Brain microvascular endothelial cell (primary cell): ENCODE measurements around the gene NUSAP1.
"Not testable (repeated sequence)": the region's sequence is repeated elsewhere in the genome, so short reads cannot be mapped to it uniquely, and the experiment has no call there.

Source experiments
- DNase-seq: peaks from one replicate; pipeline ENCODE4 v3.0.0-alpha.2; 2020
- H3K27ac ChIP-seq: fragments of 250-450 bp; sonication (Bioruptor Pico); 2 replicates; pipeline ENCODE4 v1.5.1; 2020; ENCODE audit warnings: mild to moderate bottlenecking, moderate library complexity
- H3K27me3 ChIP-seq: fragments of 250-450 bp; sonication (Bioruptor Pico); replicated peaks from 2 replicates; pipeline ENCODE4 v1.5.1; 2020; ENCODE audit warnings: mild to moderate bottlenecking
- H3K36me3 ChIP-seq: fragments of 250-450 bp; sonication (Bioruptor Pico); replicated peaks from 2 replicates; pipeline ENCODE4 v1.5.1; 2020; ENCODE audit warnings: mild to moderate bottlenecking
- H3K4me3 ChIP-seq: 2 replicates; pipeline ENCODE4 v1.5.1; 2011; ENCODE audit warnings: low read depth, mild to moderate bottlenecking, control low read depth, low read length, moderate library complexity
- CTCF ChIP-seq: IDR thresholded peaks from 2 replicates; pipeline ENCODE4 v1.5.1; 2011; ENCODE audit warnings: low read depth, mild to moderate bottlenecking, moderate library complexity, low read length, control low read depth, inconsistent platforms; ENCODE audit errors: missing control alignments
- in situ Hi-C: cut with HindIII; loops from 2 replicates; pipeline ENCODE4 v1.10.0; 2017; ENCODE audit warnings: low sequenced_read_pairs, low pct_ligation_motif_present

The NUSAP1 gene

GRCh38 chr15:41350057-41350717, 17.5 kb downstream of the NUSAP1 start:
- no peak for TF ChIP-seq CTCF
- Histone ChIP-seq H3K27me3 (no peaks in the 10 kb centered on the region), H3K4me3 (no peak overlapping the region), H3K36me3 (no peaks in the 10 kb centered on the region), H3K27ac (no peak overlapping the region)
- in situ Hi-C loops: no loop called here
- DNase-seq: no peak

- Histone ChIP-seq H3K36me3 (peaks cover 3% of the 10 kb centered on the region), H3K27ac (no peak overlapping the region), H3K4me3 (no peak overlapping the region), H3K27me3 (no peaks in the 10 kb centered on the region)
- in situ Hi-C loops: no loop called here
- DNase-seq: no peak
- no peak for TF ChIP-seq CTCF
These were observed 21.7 kb downstream of the NUSAP1 start for GRCh38 chr15:41354371-41354770.

GRCh38 chr15:41367418-41367817, 34.7 kb downstream of the NUSAP1 start:
- in situ Hi-C loops: no loop called here
- Histone ChIP-seq H3K27ac (no peak overlapping the region), H3K27me3 (no peaks in the 10 kb centered on the region), H3K36me3 (peaks cover 2% of the 10 kb centered on the region), H3K4me3 (no peak overlapping the region)
- DNase-seq: no peak
- no peak for TF ChIP-seq CTCF

- in situ Hi-C loops: no loop called here
- H3K27ac ChIP-seq: no peak overlapping the region
- H3K4me3 ChIP-seq: no peak overlapping the region
- DNase-seq: no peak
- H3K27me3 ChIP-seq: no peaks in the 10 kb centered on the region
- TF ChIP-seq CTCF: no peak
- H3K36me3 ChIP-seq: peaks cover 13% of the 10 kb centered on the region
These were observed 45.3 kb downstream of the NUSAP1 start for GRCh38 chr15:41377978-41378377.

GRCh38 chr15:41383974-41384749, 51.5 kb downstream of the NUSAP1 start:
- DNase-seq, H3K36me3 ChIP-seq, H3K27ac ChIP-seq, H3K27me3 ChIP-seq, in situ Hi-C loops, H3K4me3 ChIP-seq: not testable (repeated sequence)

- Histone ChIP-seq H3K36me3 (peaks cover under 1% of the 10 kb centered on the region), H3K4me3 (no peak overlapping the region), H3K27me3 (no peaks in the 10 kb centered on the region), H3K27ac (no peak overlapping the region)
- TF ChIP-seq CTCF: no peak
- DNase-seq: no peak
- in situ Hi-C loops: no loop called here
These were observed 55.0 kb downstream of the NUSAP1 start for GRCh38 chr15:41387646-41388045.
